Measurements from ENCODE around the gene CNN3.
A peak's percentile ranks its signal among the peaks of the same experiment; 100 is the strongest.

The CNN3 gene

GRCh38 chr1:94886361-94886760 is 40.5 kb downstream of the CNN3 start:
- no peak for DNase-seq

DNA sequence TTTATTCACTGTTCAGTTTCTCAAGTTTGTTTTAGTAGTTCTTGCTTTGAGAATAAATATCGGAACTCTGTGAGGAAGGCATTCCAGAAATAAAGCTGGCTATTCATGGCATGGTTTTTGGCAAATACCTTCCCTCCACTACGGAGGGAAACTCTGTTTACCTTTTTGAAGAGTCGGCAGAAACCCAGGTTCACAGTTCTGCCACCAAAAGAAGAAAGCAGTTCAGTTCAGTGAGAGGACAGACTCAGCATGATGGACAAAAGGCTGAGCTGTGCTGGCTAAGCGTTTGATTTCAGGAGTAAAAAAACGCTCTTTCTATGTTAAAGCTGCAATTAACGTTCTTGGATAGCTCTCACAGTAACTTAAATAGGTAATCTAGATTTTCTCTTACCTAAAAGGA is 42.4 kb downstream of the CNN3 start:
- DNase-seq: no peak

GRCh38 chr1:94884106-94884505 is 42.8 kb downstream of the CNN3 start:
- no peak for DNase-seq

- DNase-seq: peak in 1 of 5 donors; percentile 40
These were observed 43.2 kb downstream of the CNN3 start for GRCh38 chr1:94883691-94884090.

- no peak for DNase-seq
These were observed 48.6 kb downstream of the CNN3 start for GRCh38 chr1:94878329-94878728.

DNA sequence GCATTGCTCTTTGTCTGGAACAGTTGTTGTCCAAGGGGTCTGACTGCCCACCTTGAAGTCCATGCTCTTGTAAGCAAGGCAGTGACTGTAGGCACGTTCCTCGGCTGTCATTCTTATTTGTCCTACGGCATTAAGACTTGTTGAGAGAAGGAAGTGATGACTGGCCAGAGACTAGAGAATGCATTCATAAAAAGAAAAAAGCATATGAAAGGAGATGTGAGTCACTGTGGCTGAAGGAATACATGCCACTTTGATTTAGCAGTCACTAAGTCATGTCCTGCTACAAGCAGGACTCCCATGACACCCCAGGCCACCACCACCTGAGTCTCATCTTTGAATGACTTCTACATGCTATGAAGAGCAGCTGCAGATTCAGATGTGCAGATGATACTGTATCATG is 50.5 kb downstream of the CNN3 start:
- no peak for DNase-seq

- no peak for DNase-seq
These were observed 51.1 kb downstream of the CNN3 start for GRCh38 chr1:94875794-94876193.

GRCh38 chr1:94874423-94874822 is 52.5 kb downstream of the CNN3 start:
- DNase-seq: no peak

DNA sequence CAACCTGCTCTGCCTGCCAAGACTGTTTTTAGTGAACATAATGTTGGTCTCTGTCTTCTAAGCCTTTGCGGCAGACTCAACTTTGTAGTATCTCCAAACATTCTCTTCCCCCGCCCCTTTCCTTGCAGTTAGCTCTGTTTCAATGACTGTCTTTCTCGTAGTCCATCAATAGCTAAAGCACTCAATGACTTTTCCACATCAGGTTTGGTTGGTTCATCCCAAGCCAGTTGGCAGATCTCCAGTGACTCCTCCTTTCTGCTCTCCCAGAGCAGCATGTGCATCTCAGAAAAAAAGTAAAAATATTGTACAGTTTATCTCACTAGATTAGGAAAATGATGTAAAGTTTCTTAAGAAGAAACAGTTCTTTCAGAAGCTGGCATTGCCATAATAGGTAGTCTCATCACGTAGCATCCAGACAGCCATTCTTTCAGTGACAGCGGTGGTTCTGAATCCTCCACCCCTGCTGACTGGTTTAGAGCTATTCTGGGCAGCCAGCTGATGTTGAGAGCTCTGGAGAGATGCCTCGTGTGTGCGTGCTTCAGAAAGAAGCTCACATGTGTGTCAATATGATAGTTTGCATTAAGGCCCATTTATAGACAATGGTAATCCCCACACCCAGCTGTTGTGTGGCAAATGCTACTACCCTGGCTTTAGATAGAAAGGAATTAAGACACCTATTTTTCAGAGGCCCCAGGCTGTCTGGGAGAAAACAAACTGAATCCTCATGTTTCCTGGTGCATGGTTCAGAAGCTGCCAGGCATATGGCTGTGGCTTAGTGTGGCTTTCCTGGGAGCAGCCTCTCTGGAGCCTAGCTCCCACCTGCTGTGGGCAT is 53.2 kb downstream of the CNN3 start:
- DNase-seq: no peak

DNA sequence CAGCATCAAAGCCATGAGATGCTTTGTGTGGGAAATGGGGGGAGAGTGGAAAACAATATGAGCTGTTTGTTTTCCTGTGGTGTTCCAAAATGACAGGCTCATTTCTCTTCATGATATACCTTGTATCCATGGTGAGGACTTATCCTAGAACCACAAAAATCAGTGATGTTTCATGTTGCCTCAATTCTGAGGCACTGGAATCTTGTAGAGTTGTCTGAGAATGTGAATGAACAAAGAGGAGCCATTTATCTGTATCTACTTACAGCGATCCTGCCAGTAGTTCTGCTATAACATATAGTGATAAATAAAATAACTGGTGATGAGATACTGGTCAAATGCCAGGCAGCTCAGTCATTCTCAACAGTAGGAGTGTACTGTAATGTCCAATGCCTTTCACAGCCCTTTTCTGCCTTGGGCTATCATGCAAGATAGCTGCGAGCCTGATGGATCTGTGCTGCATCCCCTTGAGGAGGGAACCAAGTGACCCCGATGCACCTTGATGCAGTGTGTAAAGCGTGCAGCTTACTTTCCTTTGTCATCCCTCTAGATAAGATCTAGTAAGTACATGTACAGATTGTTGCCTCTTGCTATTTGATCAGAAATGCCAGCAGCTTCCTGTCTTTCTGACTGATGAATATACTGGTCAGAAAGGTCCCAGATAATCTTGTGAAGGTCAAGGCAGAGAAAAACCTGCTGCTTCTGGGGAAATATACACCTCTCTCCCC is 54.0 kb downstream of the CNN3 start:
- DNase-seq: no peak

DNA sequence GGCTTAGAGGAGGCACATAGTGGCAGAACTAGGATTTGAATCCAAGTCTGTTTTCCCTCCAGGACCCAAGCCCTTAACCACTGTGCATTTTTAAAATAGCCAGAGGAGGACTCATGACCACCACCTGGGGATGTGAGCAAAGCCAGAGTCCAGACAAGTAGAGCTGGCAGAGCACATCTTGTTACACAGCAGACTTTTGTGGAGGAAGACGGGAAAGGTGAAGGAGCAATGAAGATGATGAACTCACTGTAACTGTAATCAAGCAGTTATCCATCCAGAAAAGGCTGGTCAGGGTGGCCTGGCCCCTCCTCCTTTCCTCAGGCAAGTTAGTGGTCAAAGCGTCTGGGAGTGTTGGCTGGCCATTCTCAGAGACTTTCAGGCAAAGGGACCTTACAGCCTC is 55.9 kb downstream of the CNN3 start:
- DNase-seq: no peak

DNA sequence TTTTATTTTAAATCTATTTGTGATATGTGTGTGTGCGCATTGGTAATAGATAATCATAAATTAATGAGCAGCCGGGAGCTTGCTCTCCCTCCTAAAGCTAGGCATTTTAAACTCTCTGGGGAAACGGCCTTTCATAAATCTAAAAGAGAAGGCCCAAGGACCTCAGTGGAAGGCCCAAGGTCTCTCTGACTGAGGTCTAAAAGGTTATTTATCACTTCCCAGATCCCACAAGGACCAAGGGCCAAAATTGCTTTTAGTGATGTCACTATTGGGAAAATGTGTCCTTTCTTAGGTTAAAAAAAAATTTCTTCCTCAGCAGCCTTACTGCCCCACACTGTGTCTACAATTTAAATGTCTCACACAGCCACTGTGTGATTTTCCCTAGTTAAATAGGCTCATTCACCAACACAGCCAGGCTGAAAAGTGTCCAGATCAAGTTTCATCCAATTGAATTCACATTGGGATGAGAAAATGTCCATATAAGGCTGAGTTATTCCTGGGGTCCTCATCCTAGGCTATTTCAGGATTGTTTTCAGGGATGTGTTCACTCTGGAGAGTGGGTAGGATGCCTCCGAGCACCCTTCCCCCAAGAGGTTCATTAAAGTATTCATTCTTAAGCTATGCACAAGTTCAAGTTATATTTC is 60.6 kb downstream of the CNN3 start:
- DNase-seq: no peak

- no peak for DNase-seq
These were observed 61.5 kb downstream of the CNN3 start for GRCh38 chr1:94865360-94865759.

DNA sequence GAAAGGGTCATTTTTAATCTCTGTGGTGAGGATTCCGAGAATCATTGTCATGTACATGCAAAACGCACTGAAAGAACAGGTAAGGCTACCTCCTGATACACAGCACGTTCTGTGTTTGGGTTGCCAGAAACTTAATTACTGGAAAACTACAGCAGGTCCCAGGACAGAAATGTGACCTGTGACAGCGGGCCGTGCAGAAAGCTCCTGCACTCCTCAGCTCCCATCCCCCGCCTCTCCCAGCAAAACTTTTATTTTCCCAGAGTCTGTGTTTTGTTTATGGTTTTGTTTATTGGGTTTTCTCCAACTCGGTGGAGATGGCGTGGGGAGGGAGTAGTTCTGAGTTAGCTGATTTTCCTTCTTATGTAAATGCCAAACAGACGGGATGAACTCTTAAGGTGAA is 62.1 kb downstream of the CNN3 start:
- DNase-seq: no peak

DNA sequence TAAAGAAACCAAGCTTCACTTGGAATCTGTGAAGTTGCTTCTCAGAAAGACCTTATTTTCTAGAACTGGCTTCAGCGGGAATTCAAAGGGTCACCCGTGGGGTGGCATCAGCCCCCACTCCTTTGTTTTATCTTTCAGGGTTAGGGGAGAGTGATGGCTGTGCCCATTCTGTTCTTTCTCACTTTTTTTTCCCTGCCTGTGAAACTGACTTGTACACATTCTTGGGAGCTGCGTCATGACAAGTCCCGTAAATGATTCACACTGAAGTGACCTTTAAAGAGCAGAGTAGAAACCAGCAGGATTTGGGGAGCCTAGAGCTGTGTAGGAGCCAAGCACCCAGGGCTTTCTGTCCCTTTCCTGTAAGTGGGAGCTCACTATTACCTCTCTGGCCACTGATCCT is 63.0 kb downstream of the CNN3 start:
- DNase-seq: no peak

DNA sequence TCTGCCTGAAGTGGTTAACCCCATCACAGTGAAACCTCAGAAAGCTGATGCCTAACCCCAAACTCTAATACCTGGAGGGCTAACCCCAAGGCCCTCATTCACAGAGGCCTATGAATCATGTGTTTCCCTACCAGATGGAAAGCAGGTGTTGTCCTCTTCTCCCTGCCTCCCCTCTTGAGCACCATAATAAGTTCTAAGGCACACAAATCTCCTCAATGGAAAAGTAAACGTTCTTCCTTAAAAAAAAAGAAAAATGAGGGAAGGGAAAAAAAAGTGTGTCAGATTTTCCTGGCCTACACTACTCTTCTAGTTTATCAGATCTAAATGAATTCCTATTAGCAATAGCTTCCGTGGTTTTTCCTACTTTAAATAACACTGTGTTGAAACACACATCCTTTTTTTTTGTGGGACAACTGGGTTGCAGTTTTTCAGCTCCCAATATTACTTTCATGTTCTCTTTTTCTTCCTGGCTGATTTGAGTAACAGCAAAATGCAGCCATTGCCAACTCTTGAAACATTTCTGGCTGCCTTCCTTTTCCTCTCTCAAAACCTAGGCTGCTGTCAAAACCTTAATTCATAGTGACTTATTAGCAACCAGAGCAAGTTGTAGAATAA is 63.5 kb downstream of the CNN3 start:
- DNase-seq: no peak

GRCh38 chr1:94862718-94863117 is 64.2 kb downstream of the CNN3 start:
- no peak for DNase-seq

GRCh38 chr1:94859174-94859573 is 67.7 kb downstream of the CNN3 start:
- no peak for DNase-seq

DNA sequence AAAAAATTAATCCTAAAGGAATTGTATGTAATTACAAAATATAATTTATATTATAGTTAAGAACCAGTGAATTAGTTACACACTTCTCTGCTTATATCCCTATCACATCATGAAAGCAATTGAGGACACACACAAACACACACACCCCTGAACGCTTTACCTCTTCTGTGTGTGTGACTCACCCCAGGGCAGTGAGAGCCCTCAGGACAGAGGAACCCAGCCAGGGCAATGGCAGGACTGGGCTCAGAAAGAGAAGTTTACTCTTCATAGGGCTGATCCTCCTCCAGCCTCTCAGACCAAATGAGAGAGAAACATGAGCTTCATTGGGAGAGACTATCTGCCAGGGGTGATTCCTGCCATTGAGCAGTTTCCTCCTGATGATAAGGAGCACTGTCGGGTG is 68.6 kb downstream of the CNN3 start:
- no peak for DNase-seq

DNA sequence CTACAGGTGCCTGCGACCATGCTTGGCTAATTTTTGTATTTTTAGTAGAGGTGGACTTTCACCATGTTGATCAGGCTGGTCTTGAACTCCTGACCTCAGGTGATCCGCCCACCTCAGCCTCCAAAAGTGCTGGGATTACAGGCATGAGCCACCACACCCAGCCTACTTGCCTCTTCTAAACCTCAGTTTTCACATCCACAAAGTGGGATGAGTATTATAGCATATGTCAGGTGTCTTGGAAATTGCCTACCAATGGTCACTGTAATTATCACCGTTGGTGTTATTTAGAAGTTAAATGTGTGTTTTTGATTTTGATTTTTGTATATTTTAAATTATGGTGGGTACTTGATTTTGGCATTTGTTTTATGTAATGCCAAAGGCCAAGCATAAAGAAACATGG is 70.0 kb downstream of the CNN3 start:
- no peak for DNase-seq

GRCh38 chr1:94856004-94856403 is 70.9 kb downstream of the CNN3 start:
- no peak for DNase-seq

DNA sequence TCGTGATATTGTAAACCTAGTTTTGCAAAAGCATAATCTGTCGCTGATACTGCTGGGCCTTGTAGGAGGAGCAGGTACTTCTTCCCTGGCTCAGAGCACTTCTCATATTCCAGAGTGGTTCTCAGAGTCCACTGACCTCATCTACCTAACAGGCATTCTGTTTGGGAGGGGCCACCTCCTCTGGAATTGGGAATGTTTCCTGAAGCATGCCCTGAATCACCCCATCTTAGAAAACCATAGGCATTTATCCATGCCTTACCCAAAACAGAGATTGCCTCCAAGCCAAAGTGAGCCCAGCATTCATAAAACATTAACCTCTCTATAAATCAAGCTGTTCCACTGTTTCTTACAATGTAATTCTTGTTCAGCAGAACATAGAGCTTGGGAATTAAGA is 71.6 kb downstream of the CNN3 start:
- DNase-seq: no peak

All from T-helper 1 cell (primary cell).